Globus pallidus (tissue), 1 donor: Measurements from ENCODE around the gene MARCHF6.
"Not testable (repeated sequence)": the region's sequence is repeated elsewhere in the genome, so short reads cannot be mapped to it uniquely, and the experiment has no call there.

ENCODE experiments used
- DNase-seq: peaks from one replicate; pipeline ENCODE4 v3.0.0-alpha.2; 2015; ENCODE audit warnings: low spot score

The MARCHF6 gene

DNA sequence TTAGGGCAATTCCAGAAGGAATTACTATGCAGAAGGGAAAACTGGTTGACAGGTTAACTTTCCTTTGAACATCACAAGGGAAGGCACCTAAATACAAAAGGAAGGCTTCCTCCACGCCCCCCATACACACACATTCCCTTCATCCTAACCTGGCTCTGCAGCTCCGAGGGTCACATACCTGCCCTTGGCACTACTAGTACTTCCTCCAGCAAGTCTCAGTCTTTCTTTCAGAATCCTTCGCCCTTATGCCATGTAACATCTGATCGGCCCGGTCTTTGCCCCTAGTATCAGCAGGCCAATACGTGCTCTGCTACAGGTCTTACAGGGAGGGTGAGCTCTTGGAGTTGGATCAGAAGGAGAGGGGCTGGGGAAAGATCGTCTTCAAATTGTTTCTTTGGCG is 1.6 kb upstream of the MARCHF6 start:
- no peak for DNase-seq

DNA sequence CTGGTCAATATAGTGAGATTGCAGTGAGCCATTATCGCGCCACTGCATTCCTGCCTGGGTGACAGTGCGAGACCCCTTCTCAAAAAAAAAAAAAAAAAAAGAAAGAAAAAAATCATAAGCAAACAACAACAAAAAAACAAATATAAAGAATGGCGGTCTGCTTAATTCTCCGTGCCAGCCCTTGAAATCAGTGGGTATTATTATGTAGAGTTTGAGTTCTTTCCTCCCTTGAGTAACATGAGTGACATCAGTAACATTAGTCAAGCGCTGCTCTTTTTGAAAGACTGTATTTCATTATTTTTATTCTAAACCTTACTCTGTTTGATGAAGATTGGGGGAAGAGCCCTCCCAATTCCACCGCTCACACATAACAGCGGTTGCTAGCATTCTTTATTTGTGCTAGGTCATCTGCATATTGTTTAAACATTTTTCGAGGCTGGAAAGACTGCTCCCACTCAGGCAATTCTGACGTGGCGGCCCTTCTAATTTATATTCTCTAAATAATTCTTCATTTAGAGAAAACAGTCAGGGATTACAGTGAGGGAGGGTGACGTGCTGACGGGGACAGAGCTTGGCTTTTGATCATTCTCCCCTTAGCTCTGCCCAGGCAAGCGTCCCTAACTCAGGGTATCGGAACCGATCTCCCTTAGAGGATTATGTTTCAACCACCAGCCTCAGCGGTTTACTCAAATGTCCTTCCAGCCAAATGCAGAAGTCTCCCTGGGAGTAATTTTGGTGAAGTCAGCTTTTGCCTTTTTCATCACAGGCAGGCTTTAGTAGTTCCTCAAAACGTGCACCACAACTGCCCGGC is 860 bp upstream of the MARCHF6 start:
- no peak for DNase-seq

DNA sequence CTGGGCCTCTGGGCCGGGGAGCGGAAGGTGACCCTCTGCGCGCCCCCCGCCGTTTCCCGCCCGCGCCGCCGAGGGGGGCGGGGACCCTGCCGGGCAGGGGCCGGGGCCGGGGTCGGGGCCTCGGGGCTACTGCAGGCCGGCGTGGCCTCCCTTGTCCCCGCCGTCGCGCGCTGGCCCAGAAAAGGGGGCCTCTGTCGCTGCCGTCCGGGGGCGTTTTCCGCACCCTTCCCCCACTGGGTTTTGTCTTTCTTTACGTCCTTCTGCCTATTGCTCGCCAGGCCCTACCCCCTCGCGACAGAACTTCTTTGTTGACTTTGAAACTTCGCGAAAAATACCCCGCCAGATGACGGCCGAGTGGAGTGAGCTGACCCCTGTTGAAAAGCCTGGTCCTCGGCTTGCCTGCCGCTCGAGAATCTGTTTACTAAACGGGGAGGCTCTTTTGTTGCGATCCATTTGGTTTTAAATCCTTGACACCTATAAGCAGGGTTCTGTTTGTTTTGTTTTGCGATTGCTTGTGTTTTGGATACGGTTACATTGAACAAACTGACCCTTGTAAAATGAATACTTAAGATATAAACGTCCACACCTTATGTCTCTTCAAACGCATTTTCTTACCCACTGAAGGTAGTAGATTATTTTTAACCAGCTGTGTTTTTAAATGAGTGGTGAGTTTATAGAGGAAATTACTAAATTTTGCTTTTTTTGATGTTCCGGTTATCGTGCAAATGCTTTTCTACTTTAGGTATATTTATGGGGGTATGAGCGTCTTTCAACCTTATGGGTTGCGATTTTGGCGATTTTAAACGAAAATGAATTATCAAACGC is 765 bp downstream of the MARCHF6 start:
- DNase-seq = no peak

DNA sequence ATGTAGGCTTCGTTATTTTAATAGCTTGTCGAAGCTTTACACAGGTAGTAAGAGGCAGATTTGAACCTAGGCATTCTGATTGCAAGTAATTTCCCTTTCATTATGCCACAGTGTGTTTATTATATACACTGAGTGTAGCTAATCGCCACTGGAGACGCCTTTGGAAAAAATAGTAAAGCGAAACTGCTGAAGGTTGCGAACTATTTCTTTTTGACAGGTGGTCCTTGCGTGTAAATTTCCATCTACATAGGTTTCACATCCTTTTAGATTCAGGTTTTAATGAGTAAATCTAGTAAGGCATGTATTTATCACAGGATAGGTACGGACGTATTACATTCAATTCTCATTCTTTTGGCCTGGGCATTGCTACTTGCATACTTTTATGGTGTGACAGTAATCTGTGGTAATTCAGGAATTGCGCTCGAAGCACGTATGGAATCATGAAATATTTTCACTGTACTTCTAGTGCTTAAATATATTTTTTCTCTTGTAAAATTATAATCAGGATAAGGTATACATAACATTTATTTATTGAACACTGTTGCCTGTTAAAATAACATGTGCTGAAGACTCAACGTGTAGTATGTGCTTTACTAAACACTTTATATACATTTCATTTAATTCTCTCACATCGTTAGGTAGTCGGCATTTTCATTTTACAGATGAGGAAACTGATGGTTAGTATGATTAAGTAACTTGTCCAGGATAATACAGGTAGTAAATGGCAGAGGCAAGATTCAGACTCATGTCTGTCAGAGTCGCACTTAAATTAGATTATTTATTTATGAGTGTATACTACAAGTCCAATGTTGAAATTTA is 1.8 kb downstream of the MARCHF6 start:
- no peak for DNase-seq

DNA sequence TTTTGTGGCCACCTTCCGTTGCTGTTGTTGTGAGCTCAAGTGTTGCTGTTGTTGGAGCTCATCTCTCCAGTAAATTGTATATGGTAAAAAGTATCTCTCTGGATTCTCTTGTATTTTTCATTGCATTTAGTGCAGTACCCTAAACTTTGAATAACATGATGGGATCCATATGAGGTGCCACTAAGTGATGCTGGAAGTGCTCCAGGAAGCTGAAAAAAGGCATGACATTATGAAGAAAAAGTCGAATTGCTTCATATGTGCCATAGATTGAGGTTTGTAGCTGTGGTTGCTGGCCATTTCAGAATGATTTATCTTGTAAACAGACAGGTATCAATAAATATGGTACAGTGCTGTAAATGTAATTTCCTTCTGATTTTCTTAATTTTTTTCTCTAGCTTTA is 5.5 kb downstream of the MARCHF6 start:
- DNase-seq = no peak

DNA sequence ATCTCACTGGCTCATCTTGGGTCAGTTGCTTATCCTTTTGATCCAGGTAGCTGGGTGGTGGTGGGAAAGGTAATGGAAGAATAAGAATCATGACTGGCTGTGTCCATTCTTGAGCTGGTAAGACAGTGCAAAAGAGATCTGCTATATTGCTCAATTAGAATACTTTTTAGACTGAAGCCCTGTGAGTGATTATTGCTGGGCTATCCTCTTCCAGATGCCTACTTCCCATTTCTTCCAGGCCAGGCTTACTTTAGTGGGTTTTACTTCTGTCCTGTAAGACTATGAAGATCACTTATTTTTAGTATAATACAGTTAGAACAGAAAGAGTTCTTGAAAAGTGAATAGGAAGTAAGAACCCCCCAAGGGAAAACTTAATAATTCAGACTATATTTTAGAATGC is 7.2 kb downstream of the MARCHF6 start:
- no peak for DNase-seq

DNA sequence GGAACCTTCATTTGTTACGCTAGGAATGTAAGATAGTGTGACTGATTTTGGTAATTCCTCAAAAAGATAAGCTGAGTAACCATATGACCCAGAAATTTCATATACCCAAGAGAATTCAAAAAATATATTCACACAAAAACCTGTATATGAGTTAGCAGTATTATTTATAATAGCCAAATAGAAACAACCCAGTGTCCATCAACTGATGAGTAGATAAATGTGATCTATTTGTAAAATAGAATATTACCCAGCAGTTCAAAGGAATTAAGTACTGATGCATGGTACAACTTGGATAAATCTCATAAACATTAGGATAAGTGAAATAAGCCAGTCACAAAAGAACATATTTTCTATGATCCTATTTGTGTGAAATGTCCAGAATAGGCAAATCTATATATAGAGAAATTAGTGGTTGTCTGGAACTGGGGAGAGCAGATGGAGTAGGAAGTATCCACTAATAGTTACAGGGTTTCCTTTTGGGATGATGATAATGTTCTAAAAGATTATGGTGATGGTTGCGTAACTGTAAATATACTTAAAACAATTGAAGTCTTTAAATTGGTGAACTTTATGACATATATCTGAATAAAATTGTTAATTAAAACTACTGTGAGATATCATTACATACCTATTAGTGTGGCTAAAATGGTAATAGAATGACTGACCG is 10.2 kb downstream of the MARCHF6 start:
- DNase-seq = no peak

DNA sequence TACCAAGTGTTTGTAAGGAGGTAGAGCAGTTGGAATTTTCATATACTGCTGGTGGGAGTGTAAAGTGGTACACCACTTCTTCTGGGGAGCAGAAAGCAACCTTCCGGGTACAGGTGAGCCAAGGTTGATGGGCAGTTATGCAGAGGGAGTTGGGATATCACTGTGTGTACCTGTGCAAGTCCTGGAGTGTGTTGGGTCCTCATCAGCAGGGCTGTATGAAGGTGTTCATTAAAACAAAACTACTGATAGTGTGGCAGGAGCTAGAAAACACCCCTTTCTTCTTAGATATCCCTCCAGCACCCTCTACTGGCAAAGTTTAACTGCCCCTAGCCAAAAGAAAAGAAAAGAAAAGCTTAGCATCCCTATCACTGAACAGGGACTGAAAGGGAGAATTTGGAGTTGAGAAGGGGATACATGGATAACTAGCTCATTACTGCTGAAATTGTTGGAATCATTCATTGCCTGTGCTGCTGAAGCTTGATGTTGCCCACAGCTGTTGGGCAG is 10.7 kb downstream of the MARCHF6 start:
- no peak for DNase-seq

DNA sequence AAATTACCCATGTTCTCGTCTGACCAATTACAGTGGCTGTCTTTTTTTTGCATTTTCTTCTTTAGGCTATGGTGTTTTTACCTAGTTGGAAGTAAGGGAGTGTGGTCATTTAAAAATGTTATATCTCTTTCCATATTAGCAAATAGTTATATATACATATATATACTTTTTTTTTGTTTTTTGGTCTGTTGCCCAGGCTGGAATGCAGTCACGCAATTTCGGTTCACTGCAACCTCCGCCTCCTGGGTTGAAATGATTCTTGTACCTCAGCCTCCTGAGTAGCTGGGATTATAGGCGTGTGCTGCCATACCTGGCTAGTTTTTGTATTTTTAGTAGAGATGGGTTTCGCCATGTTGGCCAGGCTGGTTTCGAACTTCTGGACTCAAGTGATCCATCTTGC is 12.3 kb downstream of the MARCHF6 start:
- no peak for DNase-seq

DNA sequence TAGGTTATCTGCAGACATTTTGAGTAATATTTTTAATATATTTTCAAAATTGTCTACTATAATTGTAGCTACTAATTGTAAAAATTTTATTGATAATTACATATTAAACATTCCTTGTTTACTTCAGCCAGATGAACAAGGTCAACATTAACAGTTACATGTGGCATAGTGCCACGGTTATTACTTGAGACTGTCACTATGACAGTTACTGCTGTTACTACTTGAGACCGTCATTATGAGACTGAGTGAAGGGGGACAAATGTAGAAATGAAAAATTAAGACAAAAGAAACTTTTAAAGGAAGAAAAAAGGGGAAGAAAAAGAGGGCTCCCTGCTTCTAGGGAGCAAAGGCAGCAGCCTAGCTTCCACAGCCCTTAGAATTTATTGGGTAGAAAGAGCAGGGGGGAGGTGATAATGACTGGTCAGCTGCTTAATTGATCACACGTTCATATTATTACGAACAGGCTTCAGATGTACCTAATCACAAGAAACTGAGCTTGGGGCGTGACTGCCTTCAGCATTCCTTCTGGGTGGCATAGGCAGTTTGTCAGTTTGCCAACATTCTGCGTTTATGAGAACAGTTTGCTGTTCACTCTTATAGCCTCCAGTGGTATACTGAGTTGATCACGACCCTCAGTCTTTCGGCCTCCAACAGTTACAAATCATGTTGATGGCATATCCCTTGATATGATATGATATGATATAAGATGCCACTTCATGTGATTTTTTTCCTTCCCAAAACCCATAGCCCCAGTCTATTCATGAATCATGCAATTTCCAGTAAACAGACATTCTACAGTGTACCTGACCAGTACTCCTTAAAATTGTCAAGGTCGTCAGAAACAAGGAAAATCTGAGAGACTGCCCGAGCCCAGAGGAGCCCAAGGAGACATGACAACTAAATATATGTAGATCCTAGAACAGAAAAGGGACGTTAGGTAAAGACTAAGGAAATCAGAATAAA is 13.1 kb downstream of the MARCHF6 start:
- DNase-seq = no peak

DNA sequence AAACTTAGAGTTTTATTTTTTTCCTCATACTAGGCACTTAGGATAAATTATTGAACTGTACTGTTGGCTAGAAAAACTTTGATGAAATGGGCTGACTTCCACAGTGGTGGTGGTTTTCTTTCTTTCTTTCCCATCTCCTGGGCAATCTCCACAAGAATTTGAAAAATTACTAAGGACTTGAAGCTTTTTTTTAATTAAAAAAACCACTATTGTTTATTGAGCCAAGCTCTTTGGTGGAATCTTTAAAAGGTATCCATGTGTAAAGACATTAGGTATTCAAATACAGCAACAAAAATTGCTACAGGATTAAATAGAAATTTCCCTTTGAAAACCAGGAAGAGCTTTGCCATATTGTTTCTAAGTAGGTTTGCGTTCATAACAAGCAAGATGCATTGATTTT is 14.1 kb downstream of the MARCHF6 start:
- DNase-seq = no peak

DNA sequence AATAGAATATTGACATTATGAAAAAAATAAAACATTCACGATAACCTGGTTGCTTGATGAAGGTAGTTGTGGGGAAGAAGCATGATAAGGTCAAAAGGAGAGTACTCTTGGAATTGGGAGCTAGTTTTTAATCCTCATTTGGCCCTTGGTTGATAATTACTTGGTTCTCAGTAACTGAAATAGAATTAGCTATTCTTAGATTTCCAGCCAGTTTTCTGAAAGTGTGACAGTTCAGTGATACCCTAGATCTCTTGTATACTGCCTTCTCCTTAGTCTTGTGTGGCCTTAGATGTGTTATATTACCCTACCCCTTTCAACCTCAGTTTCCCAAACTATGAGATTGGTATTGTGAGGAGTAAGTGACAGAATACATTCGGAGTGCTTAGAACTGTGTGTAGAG is 17.4 kb downstream of the MARCHF6 start:
- no peak for DNase-seq

DNA sequence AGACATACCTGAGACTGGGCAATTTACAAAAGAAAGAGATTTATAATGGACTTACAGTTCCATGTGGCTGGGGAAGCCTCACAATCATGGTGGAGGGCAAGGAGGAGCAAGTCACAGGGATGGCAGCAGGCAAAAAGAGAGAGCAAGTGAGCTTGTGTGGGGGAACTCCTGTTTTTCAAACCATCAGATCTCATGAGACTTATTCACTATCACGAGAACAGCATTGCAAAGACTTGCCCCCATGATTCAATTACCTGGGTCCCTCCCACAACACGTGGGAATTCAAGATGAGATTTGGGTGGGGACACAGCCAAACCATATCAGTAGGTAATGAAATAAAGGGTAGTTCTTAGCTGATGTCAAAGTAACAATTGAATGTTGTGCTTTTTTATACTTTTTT is 17.9 kb downstream of the MARCHF6 start:
- DNase-seq = not testable (repeated sequence)

DNA sequence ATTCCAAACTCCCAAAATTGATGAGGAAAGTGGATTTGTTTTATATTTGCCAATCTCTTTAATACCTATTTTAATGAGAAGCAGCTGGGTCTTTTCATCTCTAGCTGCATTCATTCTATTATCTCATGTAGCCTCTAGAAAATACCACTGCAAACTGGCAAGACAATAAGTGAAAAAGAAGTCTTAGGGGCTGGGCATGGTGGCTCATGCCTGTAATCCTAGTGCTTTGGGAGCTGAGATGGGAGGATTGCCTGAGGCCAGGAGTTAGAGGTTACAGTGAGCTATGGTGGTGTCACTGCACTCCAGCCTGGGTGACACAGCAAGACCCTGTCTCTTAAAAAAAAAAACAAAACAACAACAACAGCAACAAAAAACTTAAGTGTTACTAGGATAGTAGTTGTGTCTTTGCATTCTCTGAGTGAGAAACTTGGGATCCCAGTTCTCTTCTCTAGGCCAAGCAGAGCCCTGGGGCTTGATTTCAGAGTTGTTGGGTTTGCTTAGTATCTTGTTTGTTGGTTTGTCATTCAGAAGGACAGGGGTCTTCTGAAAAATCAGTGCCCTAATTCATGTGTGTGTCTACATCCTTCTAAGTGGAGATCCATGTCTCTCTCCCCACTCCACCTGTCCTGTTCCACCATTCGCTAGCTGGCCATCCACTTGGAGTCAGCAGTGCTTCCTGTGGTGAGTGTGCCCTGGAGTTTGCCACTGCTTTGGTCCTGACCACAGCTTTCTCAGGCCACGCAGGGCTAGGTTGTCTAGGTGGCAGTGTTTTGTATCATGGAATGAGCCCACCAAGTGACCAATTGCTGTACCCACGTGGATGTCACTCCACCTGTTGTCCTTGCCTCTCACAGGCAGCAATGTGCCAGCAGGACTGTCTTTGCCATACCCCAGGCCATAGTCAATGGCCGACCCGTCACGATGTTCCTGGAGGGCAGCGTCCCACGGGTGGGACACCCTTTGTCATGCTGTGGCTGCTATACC is 19.5 kb downstream of the MARCHF6 start:
- DNase-seq = no peak

DNA sequence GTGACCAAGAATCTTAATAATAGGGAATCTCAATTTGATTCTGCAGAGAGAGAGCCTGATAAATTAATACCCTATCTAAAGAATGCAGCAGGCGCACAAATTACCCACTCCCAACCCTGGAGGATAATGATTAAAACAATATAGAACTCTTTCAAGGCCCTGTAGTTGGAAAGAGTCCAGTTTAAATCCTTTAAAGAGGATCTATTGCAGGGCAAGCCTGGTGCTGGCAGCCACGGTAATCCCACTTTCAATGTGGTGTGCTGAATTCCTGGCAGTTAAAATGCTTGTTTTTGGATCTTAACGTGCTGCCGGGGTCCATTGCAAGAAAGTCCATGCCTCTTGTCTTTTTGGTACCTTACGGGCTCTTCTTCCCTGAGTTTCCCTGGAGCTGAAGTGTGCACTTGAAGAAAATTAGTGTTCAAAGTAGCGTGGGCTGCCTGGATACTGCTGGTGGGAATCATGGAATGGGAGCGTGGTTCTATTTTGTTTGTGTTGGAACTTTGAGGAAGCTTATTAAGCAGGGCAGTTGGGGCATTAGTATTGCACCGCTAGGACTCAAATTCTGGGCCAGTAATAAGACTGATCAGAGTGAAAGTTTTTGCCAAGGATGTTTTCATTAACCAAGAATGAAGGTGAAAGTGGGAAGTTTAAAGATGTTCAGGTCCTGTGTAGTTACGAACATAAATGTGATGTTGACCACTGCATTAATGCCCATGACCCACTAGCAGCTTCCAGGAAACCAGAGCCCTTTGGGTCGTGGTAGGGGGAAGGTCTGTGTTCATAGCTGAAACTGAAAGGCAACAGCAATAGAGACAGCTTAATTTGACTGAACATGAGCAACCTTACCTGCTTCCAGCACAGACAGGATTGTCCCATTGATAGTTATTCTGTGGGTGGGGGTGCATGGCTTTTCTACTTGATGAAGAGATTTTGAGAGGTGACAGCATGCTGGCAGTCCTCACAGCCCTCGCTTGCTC is 20.8 kb downstream of the MARCHF6 start:
- DNase-seq = no peak

DNA sequence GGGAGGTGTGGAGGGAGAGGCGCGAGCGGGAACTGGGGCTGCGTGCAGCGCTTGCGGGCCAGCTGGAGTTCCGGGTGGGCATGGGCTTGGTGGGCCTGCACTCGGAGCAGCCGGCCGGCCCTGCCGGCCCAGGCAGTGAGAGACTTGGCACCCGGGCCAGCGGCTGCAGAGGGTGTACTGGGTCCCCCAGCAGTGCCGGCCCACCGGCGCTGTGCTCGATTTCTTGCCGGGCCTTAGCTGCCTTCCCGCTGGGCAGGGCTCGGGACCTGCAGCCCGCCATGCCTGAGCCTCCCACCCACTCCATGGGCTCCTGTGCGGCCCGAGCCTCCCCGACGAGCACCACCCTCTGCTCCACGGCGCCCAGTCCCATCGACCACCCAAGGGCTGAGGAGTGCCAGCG is 21.7 kb downstream of the MARCHF6 start:
- DNase-seq = not testable (repeated sequence)

DNA sequence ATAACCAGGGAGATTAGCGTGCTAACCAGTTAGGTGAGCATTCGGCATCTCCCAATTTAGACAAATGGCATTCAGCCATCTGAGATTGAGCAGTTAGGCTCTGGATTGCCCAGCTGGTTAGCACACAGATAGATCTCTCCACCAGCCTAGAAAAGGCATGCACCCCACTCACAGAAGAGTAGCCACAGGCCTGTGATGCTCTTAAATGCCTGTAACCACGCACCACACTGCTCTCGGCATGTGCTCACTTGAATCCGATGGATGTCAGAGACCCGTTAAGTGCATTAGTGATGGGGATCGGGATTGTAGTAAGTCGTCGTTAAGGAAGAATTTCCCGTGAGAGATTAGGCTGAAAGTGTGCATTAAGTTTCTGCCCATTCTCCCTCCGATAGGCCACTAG is 23.0 kb downstream of the MARCHF6 start:
- no peak for DNase-seq

DNA sequence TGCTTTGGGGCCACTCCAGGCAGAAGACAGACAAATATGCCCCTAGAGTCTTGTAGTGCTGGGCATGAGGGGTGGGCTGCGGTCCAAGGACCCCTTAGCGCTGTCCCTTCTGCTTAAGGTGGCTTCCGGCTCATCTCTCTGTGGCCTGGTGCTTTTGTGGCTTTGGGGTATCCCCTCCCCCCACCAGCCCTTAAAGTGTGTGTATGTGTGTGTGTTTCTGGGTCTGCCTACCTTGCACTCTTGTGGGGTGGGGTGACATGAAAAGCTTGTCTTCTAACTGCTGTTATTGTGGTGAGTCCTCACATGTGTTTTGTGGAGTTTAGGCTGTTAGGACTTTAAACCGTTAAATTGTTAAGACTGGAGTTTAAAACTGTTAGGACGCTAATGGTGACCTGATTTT is 23.6 kb downstream of the MARCHF6 start:
- DNase-seq = no peak
